Epithelial cell of esophagus (primary cell): ENCODE measurements around the gene RAB29.
"Not testable (repeated sequence)": the region's sequence is repeated elsewhere in the genome, so short reads cannot be mapped to it uniquely, and the experiment has no call there.

Source experiments
- DNase-seq: peaks from one replicate; pipeline ENCODE4 v3.0.0; 2010; ENCODE audit warnings: low read depth
- H3K4me3 ChIP-seq: 2 replicates; pipeline ENCODE4 v1.5.1; 2011; ENCODE audit warnings: mild to moderate bottlenecking, low read length, control low read depth
- CTCF ChIP-seq: IDR thresholded peaks from 2 replicates; pipeline ENCODE4 v1.5.1; 2011; ENCODE audit warnings: low read depth, mild to moderate bottlenecking, low read length, control low read depth, inconsistent platforms; ENCODE audit not compliant: insufficient read depth; ENCODE audit errors: missing control alignments

The RAB29 gene

GRCh38 chr1:205775015-205775716 lies at the start of gene RAB29:
Gene RAB29 (minus strand): TSS chr1:205775482. CDS start chr1:205774956, 526 bp downstream.
- peak; percentile 80 for DNase-seq
- peak within 1 kb of the TSS; percentile 91 for H3K4me3 ChIP-seq
- TF ChIP-seq CTCF, result no peak

DNA sequence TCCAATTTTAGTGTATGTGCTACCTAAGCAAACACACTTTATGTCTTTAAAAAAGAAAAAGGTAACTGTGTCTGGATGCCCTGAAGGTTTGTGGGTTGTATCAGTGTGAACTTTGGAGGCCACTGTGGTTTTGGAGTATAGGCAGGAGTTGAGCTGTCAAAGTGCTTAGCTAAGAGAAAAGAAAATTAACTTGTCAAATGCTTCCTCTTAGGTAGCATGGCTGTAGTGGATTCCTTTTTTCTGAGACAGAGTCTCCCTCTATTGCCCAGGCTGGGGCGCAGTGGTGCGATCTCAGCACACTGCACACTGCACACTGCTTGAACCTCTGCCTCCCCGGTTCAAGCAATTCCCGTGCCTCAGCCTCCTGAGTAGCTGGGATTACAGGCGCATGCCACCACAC lies 48.9 kb upstream of the RAB29 start:
- no peak overlapping the region for H3K4me3 ChIP-seq
- no peak for TF ChIP-seq CTCF
- no peak for DNase-seq

- not testable (repeated sequence) for DNase-seq, H3K4me3 ChIP-seq
Observed at GRCh38 chr1:205823260-205823659, 48.0 kb upstream of the RAB29 start.

DNA sequence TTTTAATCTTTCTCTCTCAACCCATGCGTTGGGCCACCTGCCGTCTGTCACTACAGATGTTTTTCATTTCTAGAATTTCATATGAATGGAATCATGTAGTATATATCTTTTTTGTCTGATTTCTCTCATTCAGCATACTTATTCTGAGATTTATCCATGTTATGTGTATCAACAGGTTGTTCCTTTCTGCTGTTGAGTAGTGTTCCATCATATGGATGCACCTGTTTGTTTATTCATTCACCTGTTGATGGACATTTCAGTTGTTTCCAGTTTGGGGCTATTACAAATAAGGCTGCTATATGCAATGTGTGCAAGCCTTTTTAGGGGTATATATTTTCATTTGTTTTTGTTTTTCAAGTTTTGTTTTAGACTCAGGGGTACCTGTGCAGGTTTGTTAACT lies 47.1 kb upstream of the RAB29 start:
- H3K4me3 ChIP-seq, result no peak overlapping the region
- DNase-seq, result no peak
- TF ChIP-seq CTCF, result no peak

DNA sequence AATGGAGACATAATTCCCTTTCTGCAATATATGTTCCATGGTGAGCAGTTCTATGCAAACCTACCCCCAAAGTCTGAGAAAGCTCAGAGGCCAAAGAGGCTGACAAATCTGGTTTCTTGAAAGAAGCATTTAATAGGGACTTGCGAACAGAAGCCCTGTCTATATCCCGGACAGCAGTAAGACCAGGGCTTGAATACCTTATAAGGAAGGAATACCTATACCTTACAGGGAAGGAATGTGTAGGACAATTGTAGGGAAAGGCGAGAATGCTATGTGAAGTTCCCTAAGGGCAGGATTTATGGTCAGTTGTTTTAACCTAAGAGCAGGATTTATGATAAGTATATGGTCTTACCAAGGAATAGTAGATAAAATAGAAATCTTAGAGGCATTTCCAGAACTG lies 42.7 kb upstream of the RAB29 start:
- TF ChIP-seq CTCF, result no peak
- no peak overlapping the region for H3K4me3 ChIP-seq
- no peak for DNase-seq

- DNase-seq, result no peak
- TF ChIP-seq CTCF, result no peak
- H3K4me3 ChIP-seq, result no peak overlapping the region
Observed at GRCh38 chr1:205817364-205817763, 42.1 kb upstream of the RAB29 start.

GRCh38 chr1:205813755-205814058 lies 38.4 kb upstream of the RAB29 start:
- DNase-seq, result peak; percentile 84
- peak overlapping the region; percentile 76 for H3K4me3 ChIP-seq

More at GRCh38 chr1:205813755-205814058, 38.4 kb upstream of the RAB29 start:
- TF ChIP-seq CTCF, result no peak
